Measurements from ENCODE around the gene CENPS. TPM values are rescaled to one million over a fixed set of nuclear protein-coding genes. Genes with fewer than 3 reads are reported as not detected.
A peak's percentile ranks its signal among the peaks of the same experiment; 100 is the strongest.

The CENPS gene
- total and polyA plus RNA-seq, 9 of the 15 experiments (the other 6 are each of a cell fraction or from before 2014, with no cell fraction given): 10.2 to 36.0 (median 26.0) TPM

- no peak for TF ChIP-seq ZNF407 (IDR thresholded peaks at IDR 0.05; ENCODE audit: low read depth)
- no peak for TF ChIP-seq THRA (IDR thresholded peaks at IDR 0.05)
- TF ChIP-seq NONO (IDR thresholded peaks at IDR 0.05; ENCODE audit: low read depth in 2 of 2, low read length in 1 of 2): peak; percentile 67 to 72; a peak in 3 of 4 replicates
- TF ChIP-seq CUX1 (CRISPR knock-in tag; IDR thresholded peaks at IDR 0.05): no peak
- TF ChIP-seq, protein P1, sequence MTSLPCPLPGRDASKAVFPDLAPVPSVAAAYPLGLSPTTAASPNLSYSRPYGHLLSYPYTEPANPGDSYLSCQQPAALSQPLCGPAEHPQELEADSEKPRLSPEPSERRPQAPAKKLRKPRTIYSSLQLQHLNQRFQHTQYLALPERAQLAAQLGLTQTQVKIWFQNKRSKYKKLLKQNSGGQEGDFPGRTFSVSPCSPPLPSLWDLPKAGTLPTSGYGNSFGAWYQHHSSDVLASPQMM (CRISPR knock-in tag; IDR thresholded peaks at IDR 0.05): no peak
- peak; percentile 23; the same call in 1 of the 2 replicates for TF ChIP-seq LARP7 (IDR thresholded peaks at IDR 0.05)
- TF ChIP-seq CAMTA2 (CRISPR knock-in tag; conservative IDR thresholded peaks at IDR 0.05): 0 out of 2 replicates have a peak, but pooled peaks have one; percentile 70
- TF ChIP-seq MCM5 (IDR thresholded peaks at IDR 0.05; ENCODE audit: low read depth): no peak
- no peak for TF ChIP-seq ARNT (IDR thresholded peaks at IDR 0.05)
- TF ChIP-seq RNF2 (IDR thresholded peaks at IDR 0.05): peak; percentile 93
- no peak for TF ChIP-seq SRSF9 (IDR thresholded peaks at IDR 0.05; ENCODE audit: borderline replicate concordance, low read depth, low read length)
- TF ChIP-seq MEIS2 (IDR thresholded peaks at IDR 0.05; ENCODE audit: partially characterized antibody): peak; percentile 59
- TF ChIP-seq ELF4 (CRISPR knock-in tag; IDR thresholded peaks at IDR 0.05): 0 out of 2 replicates have a peak, but pooled peaks have one; percentile 73
Observed at GRCh38 chr1:10398734-10399443, 31.3 kb upstream of the CENPS start, which contains the start of gene PGD (continued).

All from K562 (cell line).